Liver (tissue), 3 donors: ENCODE data around the gene MTG1.

Source experiments
- ATF3 ChIP-seq: IDR thresholded peaks from 2 replicates; pipeline ENCODE4 v1.6.1; 2016; ENCODE audit warnings: antibody characterized with exemption
- CTCF ChIP-seq: fragments of 150-350 bp; IDR thresholded peaks from 2 replicates; pipeline ENCODE4 v1.5.1; 2017; ENCODE audit warnings: improper control_type of control experiment, low read depth, low read length; ENCODE audit not compliant: missing input control
- EGR1 ChIP-seq, 2 donors: IDR thresholded peaks; 2 replicates each; pipeline ENCODE4 v1.6.1; 2016 to 2018; ENCODE audit warnings: antibody characterized with exemption in 2 of 2, low read depth in 2 of 2
- GABPA ChIP-seq, 2 donors: IDR thresholded peaks in 1 of 2; conservative IDR thresholded peaks in 1 of 2; 2 replicates each; pipeline ENCODE4 v1.6.1; 2016; ENCODE audit warnings: antibody characterized with exemption in 2 of 2, mild to moderate bottlenecking in 1 of 2, moderate library complexity in 1 of 2
- HNF4G ChIP-seq: IDR thresholded peaks from 2 replicates; pipeline ENCODE4 v1.6.1; 2016; ENCODE audit warnings: antibody characterized with exemption
- JUND ChIP-seq, 2 donors: IDR thresholded peaks; 2 replicates each; pipeline ENCODE4 v1.6.1; 2016; ENCODE audit warnings: antibody characterized with exemption in 2 of 2
- MAX ChIP-seq: IDR thresholded peaks from 2 replicates; pipeline ENCODE4 v1.6.1; 2016; ENCODE audit warnings: antibody characterized with exemption
- RAD21 ChIP-seq, 2 donors: IDR thresholded peaks; 2 replicates each; pipeline ENCODE4 v1.6.1; 2016; ENCODE audit warnings: antibody characterized with exemption in 2 of 2, mild to moderate bottlenecking in 2 of 2
- REST ChIP-seq: IDR thresholded peaks from 2 replicates; pipeline ENCODE4 v1.6.1; 2016; ENCODE audit warnings: antibody characterized with exemption, mild to moderate bottlenecking
- RXRA ChIP-seq, 2 donors: IDR thresholded peaks; 2 replicates each; pipeline ENCODE4 v1.6.1; 2017 to 2018; ENCODE audit warnings: antibody characterized with exemption in 2 of 2, mild to moderate bottlenecking in 1 of 2
- SP1 ChIP-seq: IDR thresholded peaks from 2 replicates; pipeline ENCODE4 v1.6.1; 2018; ENCODE audit warnings: antibody characterized with exemption, mild to moderate bottlenecking
- TAF1 ChIP-seq: conservative IDR thresholded peaks from 2 replicates; pipeline ENCODE4 v1.6.1; 2016; ENCODE audit warnings: antibody characterized with exemption, mild to moderate bottlenecking
- YY1 ChIP-seq: IDR thresholded peaks from 2 replicates; pipeline ENCODE4 v1.6.1; 2016; ENCODE audit warnings: antibody characterized with exemption, mild to moderate bottlenecking
- ZBTB33 ChIP-seq: IDR thresholded peaks from 2 replicates; pipeline ENCODE4 v1.6.1; 2016; ENCODE audit warnings: antibody characterized with exemption
- donor health status: healthy.
- donor health status: healthy.

- TF ChIP-seq SP1 (no peak), REST (no peak), RXRA (IDR thresholded peaks at IDR 0.05) (no peak), CTCF (no peak), TAF1 (no peak), GABPA (IDR thresholded peaks at IDR 0.05 in 1 of 2, conservative IDR thresholded peaks at IDR 0.05 in 1 of 2) (no peak), MAX (no peak), RAD21 (IDR thresholded peaks at IDR 0.05) (no peak), HNF4G (no peak), YY1 (no peak), JUND (IDR thresholded peaks at IDR 0.05) (no peak), EGR1 (IDR thresholded peaks at IDR 0.05; ENCODE audit: low read depth in 2 of 2) (no peak), ZBTB33 (no peak), ATF3 (no peak)
These were observed 62.3 kb downstream of the MTG1 start for GRCh38 chr10:133456041-133456951.
